Measurements from ENCODE around the gene EHD1.

The EHD1 gene

DNA sequence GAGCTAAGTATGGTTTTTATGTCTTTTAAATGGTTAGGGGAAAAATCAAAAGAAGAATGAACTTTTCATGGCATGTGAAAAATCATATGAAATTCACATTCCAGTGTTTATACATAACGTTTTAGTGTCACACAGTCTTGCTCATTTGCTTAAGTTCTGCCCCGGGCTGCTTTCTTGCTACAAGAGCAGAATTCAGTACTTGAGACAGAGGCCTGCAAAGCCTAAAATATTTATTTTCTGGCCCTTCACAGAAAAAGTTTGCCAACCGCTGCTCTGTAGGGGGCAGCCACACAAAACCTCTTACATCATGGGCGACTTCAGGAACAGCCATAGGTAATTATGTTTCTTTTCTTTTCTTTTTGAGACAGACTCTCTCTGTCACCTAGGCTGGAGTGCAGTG, 39.6 kb upstream of the EHD1 start:
- no peak for DNase-seq
- no peaks in the 10 kb centered on the region for H3K27me3 ChIP-seq (replicated peaks; ENCODE audit: control insufficient read depth, insufficient read depth, low read length, poor library complexity, severe bottlenecking)
- H3K4me1 ChIP-seq (ENCODE audit: control insufficient read depth, insufficient read depth, low read length, poor library complexity, severe bottlenecking): peaks cover 17% of the 10 kb centered on the region
- no peak overlapping the region for H3K4me3 ChIP-seq (ENCODE audit: insufficient read depth, low read depth, low read length, poor library complexity, severe bottlenecking)
- H3K9me3 ChIP-seq (ENCODE audit: control insufficient read depth, low read length): no peaks in the 10 kb centered on the region
- H3K27ac ChIP-seq (ENCODE audit: insufficient read depth, low read length, poor library complexity, severe bottlenecking): peak overlapping the region; percentile 48
- peaks cover 16% of the 10 kb centered on the region for H3K36me3 ChIP-seq (ENCODE audit: control insufficient read depth, insufficient read depth, low read length)

DNA sequence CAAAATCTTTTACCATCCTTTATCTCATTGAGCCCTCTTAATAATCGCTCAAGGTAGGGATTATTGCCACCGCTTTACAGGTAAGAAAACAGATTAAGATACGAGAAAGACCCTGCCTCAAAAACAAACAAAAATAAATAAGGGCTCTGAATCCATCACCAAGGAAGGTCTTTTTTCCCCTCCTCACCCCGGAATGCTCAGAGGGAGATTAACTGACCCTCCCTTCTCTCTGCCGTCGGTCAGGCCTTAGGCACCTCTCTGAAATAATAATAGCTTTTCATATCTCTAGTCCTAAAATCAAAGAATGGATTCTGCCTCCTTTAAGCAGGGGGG, 39.2 kb upstream of the EHD1 start:
- Histone ChIP-seq H3K27me3 (replicated peaks; ENCODE audit: control insufficient read depth, insufficient read depth, low read length, poor library complexity, severe bottlenecking) (no peaks in the 10 kb centered on the region), H3K36me3 (ENCODE audit: control insufficient read depth, insufficient read depth, low read length) (peaks cover 19% of the 10 kb centered on the region), H3K4me1 (ENCODE audit: control insufficient read depth, insufficient read depth, low read length, poor library complexity, severe bottlenecking) (peaks cover 17% of the 10 kb centered on the region), H3K9me3 (ENCODE audit: control insufficient read depth, low read length) (no peaks in the 10 kb centered on the region), H3K4me3 (ENCODE audit: insufficient read depth, low read depth, low read length, poor library complexity, severe bottlenecking) (peak overlapping the region; percentile 34), H3K27ac (ENCODE audit: insufficient read depth, low read length, poor library complexity, severe bottlenecking) (peak overlapping the region; percentile 48)
- no peak for DNase-seq

GRCh38 chr11:64916775-64917662, 38.6 kb upstream of the EHD1 start, which contains the start of gene ATG2A:
Gene ATG2A, minus strand, starts transcription at chr11:64917209. Its CDS starts 74 bp downstream, at chr11:64917135.
- H3K9me3 ChIP-seq (ENCODE audit: control insufficient read depth, low read length): no peaks in the 10 kb centered on the region
- H3K4me3 ChIP-seq (ENCODE audit: insufficient read depth, low read depth, low read length, poor library complexity, severe bottlenecking): peak within 1 kb of the TSS; percentile 90
- H3K36me3 ChIP-seq (ENCODE audit: control insufficient read depth, insufficient read depth, low read length): peaks cover 26% of the 10 kb centered on the region
- peaks cover 17% of the 10 kb centered on the region for H3K4me1 ChIP-seq (ENCODE audit: control insufficient read depth, insufficient read depth, low read length, poor library complexity, severe bottlenecking)
- H3K27me3 ChIP-seq (replicated peaks; ENCODE audit: control insufficient read depth, insufficient read depth, low read length, poor library complexity, severe bottlenecking): no peaks in the 10 kb centered on the region
- peak within 1 kb of the TSS; percentile 81 for H3K27ac ChIP-seq (ENCODE audit: insufficient read depth, low read length, poor library complexity, severe bottlenecking)
- peak; percentile 97 to 98 (median 98) for DNase-seq

GRCh38 chr11:64916040-64916774, 37.8 kb upstream of the EHD1 start:
- Histone ChIP-seq H3K36me3 (ENCODE audit: control insufficient read depth, insufficient read depth, low read length) (peaks cover 34% of the 10 kb centered on the region), H3K27ac (ENCODE audit: insufficient read depth, low read length, poor library complexity, severe bottlenecking) (peak overlapping the region; percentile 81), H3K9me3 (ENCODE audit: control insufficient read depth, low read length) (no peaks in the 10 kb centered on the region), H3K27me3 (replicated peaks; ENCODE audit: control insufficient read depth, insufficient read depth, low read length, poor library complexity, severe bottlenecking) (no peaks in the 10 kb centered on the region), H3K4me3 (ENCODE audit: insufficient read depth, low read depth, low read length, poor library complexity, severe bottlenecking) (peak overlapping the region; percentile 90), H3K4me1 (ENCODE audit: control insufficient read depth, insufficient read depth, low read length, poor library complexity, severe bottlenecking) (peaks cover 17% of the 10 kb centered on the region)
- DNase-seq: peak; percentile 28 to 50 (median 28)

DNA sequence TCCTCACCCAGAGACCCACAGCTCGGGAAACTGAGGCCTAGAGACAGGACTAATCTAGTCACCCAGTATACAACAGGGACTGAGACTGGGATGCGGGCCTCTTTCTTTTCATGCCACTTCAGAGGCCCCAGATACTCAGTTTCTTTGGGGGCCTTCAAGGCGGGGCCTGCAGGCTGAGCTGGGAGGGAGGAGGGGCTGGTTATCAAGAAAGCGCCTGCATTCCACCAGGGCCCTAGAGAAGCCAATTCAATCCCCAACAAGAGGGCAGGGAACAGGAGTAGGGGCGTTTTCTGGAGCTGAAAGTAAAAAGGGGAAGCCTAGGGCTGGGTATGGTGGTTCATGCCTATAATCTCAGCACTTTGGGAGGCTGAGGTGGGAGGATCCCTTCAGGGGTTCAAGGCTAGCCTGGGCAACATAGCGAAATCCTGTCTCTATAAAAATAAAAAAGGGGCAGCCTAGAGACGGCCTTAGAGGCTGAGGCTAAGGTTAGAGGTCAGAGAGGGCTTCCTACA, 37.0 kb upstream of the EHD1 start:
- H3K4me1 ChIP-seq (ENCODE audit: control insufficient read depth, insufficient read depth, low read length, poor library complexity, severe bottlenecking): peaks cover 17% of the 10 kb centered on the region
- H3K27ac ChIP-seq (ENCODE audit: insufficient read depth, low read length, poor library complexity, severe bottlenecking): no peak overlapping the region

DNA sequence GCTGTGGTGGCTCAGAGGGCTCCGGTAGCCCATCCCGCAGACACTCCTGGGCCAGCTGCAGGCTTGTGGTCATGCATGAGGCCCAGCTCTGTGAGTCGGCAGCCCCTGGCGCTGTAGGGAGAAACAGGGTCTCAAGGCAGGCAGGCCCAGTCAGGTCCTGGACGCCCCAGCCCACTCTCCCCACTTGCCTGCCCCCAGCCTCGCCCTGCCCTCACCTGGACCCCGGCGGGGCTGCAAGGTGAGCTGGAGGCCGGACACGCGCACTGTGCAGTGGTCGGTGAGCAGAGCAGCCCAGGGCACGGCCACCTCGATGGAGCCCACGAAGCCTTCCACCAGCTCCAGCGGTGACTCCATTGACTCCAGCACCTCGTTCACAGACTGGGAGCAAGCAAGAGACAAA, 35.7 kb upstream of the EHD1 start:
- Histone ChIP-seq H3K27me3 (replicated peaks; ENCODE audit: control insufficient read depth, insufficient read depth, low read length, poor library complexity, severe bottlenecking) (no peaks in the 10 kb centered on the region), H3K4me3 (ENCODE audit: insufficient read depth, low read depth, low read length, poor library complexity, severe bottlenecking) (no peak overlapping the region), H3K27ac (ENCODE audit: insufficient read depth, low read length, poor library complexity, severe bottlenecking) (no peak overlapping the region), H3K9me3 (ENCODE audit: control insufficient read depth, low read length) (no peaks in the 10 kb centered on the region), H3K4me1 (ENCODE audit: control insufficient read depth, insufficient read depth, low read length, poor library complexity, severe bottlenecking) (peaks cover 17% of the 10 kb centered on the region), H3K36me3 (ENCODE audit: control insufficient read depth, insufficient read depth, low read length) (peaks cover 54% of the 10 kb centered on the region)
- no peak for DNase-seq

More for the DNA sequence above, 37.0 kb upstream of the EHD1 start:
- Histone ChIP-seq H3K4me3 (ENCODE audit: insufficient read depth, low read depth, low read length, poor library complexity, severe bottlenecking) (no peak overlapping the region), H3K36me3 (ENCODE audit: control insufficient read depth, insufficient read depth, low read length) (peaks cover 41% of the 10 kb centered on the region), H3K27me3 (replicated peaks; ENCODE audit: control insufficient read depth, insufficient read depth, low read length, poor library complexity, severe bottlenecking) (no peaks in the 10 kb centered on the region), H3K9me3 (ENCODE audit: control insufficient read depth, low read length) (no peaks in the 10 kb centered on the region)
- no peak for DNase-seq

DNA sequence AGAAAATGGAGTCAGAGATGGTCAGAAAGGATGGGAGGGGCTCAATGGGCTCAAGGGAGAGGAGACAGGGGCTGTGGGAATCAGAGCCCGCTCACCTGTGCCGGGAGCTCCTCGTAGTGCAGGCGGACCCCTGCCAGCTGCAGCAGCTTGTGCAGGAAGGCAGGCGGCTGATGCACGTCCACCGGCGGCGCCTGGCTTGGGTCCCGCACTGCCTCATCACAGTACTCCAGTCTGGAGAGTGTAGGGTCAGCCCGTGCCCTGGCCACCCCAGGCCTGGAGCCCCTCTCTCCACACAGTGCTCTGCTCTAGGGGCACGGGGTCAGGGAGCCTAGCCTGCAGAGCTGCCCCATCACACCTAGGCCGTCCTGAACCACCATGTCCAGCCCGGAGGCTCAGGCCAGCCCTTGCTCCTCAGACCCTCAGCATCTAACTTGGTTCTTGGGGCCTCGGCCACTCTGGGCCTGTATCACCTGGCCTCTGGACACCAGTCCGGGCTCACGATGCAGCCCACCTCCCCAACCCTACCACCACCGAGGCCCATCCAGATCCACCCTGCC, 34.8 kb upstream of the EHD1 start:
- peaks cover 62% of the 10 kb centered on the region for H3K36me3 ChIP-seq (ENCODE audit: control insufficient read depth, insufficient read depth, low read length)

DNA sequence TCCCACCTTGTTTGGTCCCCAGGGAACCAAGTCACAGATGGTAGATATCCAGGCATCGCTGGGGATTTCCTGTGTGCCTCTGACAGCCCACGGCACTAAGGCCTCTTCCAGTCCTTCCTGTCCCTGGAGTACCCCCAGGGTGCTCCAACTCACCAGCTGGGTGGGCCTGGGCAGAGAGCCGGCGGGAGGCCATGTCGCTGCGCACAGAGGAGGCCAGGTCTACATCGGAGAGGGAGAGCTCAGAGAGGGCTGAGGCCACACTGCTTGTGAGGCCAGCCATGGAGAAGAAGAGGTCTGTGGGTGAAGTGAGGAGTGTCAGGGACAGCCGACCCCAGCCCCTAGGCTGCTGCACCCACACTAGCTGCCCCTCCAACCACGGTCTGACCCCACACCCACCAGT, 33.3 kb upstream of the EHD1 start:
- peaks cover 75% of the 10 kb centered on the region for H3K36me3 ChIP-seq (ENCODE audit: control insufficient read depth, insufficient read depth, low read length)
- no peak overlapping the region for H3K27ac ChIP-seq (ENCODE audit: insufficient read depth, low read length, poor library complexity, severe bottlenecking)
- H3K9me3 ChIP-seq (ENCODE audit: control insufficient read depth, low read length): no peaks in the 10 kb centered on the region

More for the DNA sequence above, 34.8 kb upstream of the EHD1 start:
- no peaks in the 10 kb centered on the region for H3K27me3 ChIP-seq (replicated peaks; ENCODE audit: control insufficient read depth, insufficient read depth, low read length, poor library complexity, severe bottlenecking)
- no peaks in the 10 kb centered on the region for H3K9me3 ChIP-seq (ENCODE audit: control insufficient read depth, low read length)
- H3K4me3 ChIP-seq (ENCODE audit: insufficient read depth, low read depth, low read length, poor library complexity, severe bottlenecking): no peak overlapping the region
- DNase-seq: no peak
- peaks cover 17% of the 10 kb centered on the region for H3K4me1 ChIP-seq (ENCODE audit: control insufficient read depth, insufficient read depth, low read length, poor library complexity, severe bottlenecking)
- H3K27ac ChIP-seq (ENCODE audit: insufficient read depth, low read length, poor library complexity, severe bottlenecking): no peak overlapping the region

DNA sequence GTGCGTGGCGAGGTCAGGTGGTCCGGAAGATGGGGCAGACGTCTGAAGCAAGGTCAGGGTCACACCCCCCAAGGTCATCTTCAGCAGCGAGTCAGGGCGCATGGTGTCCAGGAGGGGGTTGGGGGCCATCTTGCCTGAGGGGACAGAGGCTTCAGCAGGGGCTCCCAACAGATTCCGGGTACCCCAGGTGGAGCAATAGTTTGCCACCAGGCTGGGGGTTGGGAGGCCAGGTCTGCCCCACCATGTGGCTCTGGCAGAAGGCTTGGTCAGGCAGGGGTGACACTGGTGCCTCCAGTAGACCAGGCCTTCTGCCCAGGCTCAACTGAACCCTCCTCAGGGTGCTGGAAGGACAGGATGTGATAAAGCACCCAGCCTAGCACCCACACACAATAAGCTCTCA, 32.7 kb upstream of the EHD1 start:
- Histone ChIP-seq H3K36me3 (ENCODE audit: control insufficient read depth, insufficient read depth, low read length) (peaks cover 80% of the 10 kb centered on the region), H3K9me3 (ENCODE audit: control insufficient read depth, low read length) (no peaks in the 10 kb centered on the region), H3K27ac (ENCODE audit: insufficient read depth, low read length, poor library complexity, severe bottlenecking) (no peak overlapping the region), H3K27me3 (replicated peaks; ENCODE audit: control insufficient read depth, insufficient read depth, low read length, poor library complexity, severe bottlenecking) (no peaks in the 10 kb centered on the region), H3K4me1 (ENCODE audit: control insufficient read depth, insufficient read depth, low read length, poor library complexity, severe bottlenecking) (peaks cover 10% of the 10 kb centered on the region), H3K4me3 (ENCODE audit: insufficient read depth, low read depth, low read length, poor library complexity, severe bottlenecking) (no peak overlapping the region)
- no peak for DNase-seq

More for the DNA sequence above, 33.3 kb upstream of the EHD1 start:
- no peak for DNase-seq
- Histone ChIP-seq H3K4me3 (ENCODE audit: insufficient read depth, low read depth, low read length, poor library complexity, severe bottlenecking) (no peak overlapping the region), H3K27me3 (replicated peaks; ENCODE audit: control insufficient read depth, insufficient read depth, low read length, poor library complexity, severe bottlenecking) (no peaks in the 10 kb centered on the region), H3K4me1 (ENCODE audit: control insufficient read depth, insufficient read depth, low read length, poor library complexity, severe bottlenecking) (peaks cover 12% of the 10 kb centered on the region)

Measured in effector memory CD4-positive, alpha-beta T cell (primary cell).